HS-27A (cell line): ENCODE measurements around the gene RGS11.

Source experiments
- DNase-seq: peaks from one replicate; pipeline ENCODE4 v3.0.0-alpha.2; 2012; ENCODE audit warnings: low read depth, missing footprints

RGS11 gene

DNA sequence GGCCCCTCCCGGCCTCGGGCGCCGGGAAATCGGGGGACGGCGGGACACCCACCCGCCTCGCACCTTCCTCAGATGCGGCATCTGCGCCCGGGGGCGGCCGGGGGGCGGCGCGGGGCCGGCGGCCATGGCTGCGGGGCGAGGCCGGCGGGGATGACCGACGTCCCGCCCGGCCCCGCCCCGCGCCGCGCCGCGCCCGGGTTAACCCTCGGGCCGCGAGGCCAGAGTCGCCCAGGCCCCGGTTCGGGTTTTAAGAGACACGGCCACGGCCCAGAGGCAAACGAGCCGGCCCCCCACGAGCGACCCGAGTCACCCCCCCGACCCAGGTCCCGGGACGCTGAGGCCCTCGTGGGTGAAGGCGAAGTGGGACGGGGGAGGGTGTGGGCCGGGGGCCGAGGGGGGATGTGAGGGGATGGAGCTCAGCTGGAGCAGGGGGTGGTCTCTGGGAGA is at the start of gene RGS11:
TSS of gene RGS11 (minus strand) at position 159 of the 447 bp plus-strand sequence. CDS start at position 126, 33 bp downstream.
- no peak for DNase-seq

GRCh38 chr16:324451-325334 is 48.9 kb upstream of the RGS11 start:
- no peak for DNase-seq

GRCh38 chr16:324201-324450 is 48.4 kb upstream of the RGS11 start:
- no peak for DNase-seq

- DNase-seq: no peak
Measured at GRCh38 chr16:322476-323143, 46.9 kb upstream of the RGS11 start.

- DNase-seq: no peak
Measured at GRCh38 chr16:321532-321931, 45.8 kb upstream of the RGS11 start.

GRCh38 chr16:320206-320605 is 44.5 kb upstream of the RGS11 start:
- no peak for DNase-seq

- no peak for DNase-seq
Measured at GRCh38 chr16:318628-319027, 42.9 kb upstream of the RGS11 start.

- DNase-seq: no peak
Measured at GRCh38 chr16:317583-317982, 41.8 kb upstream of the RGS11 start.

DNA sequence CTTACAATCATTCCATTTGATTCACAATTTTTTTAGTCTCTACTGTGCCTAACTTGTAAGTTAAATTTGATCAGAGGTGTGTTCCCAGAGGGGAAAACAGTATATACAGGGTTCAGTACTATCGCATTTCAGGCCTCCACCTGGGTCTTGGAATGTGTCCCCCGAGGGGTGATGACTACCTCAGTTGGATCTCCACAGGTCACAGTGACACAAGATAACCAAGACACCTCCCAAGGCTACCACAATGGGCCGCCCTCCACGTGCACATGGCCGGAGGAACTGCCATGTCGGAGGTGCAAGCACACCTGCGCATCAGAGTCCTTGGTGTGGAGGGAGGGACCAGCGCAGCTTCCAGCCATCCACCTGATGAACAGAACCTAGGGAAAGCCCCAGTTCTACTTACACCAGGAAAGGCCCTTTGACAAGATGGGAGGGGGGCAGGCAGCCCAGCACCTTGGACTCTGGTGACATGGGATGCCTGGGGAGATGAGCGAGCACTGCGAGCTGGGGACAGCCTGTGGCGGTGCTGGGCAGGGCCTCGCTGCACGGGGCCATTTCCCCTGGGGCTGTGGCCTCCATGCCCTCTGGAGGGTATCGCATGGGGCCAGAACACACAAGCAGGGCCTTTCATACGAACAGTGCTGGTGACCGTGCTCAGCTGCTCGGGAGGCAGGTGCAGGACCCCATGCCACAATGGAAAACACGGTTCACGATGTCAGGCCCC is 41.2 kb upstream of the RGS11 start:
- DNase-seq: no peak

DNA sequence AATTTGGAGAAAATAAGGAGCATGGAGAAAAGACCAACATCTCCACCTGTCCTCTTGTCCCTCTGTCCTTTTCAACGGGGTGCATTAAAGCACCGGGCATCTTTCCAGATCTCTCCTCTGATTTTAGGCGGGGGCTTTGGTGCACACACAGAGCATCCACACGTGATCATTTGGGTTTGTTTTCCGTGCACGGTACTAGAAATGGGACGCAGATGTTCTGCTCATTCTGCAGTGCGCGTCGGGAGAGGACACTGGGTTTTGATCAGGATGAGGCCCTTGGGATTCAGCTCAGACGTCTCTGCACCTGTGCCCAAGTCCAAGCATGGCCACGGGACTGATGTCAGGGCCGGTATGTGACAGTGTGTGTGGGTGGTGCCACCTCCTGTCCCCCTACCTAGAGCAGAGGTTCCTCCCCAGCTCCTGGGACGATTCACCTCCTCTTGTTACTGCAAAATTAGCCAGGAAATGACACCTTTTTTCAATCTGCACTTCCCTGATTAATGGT is 39.1 kb upstream of the RGS11 start:
- DNase-seq: no peak

DNA sequence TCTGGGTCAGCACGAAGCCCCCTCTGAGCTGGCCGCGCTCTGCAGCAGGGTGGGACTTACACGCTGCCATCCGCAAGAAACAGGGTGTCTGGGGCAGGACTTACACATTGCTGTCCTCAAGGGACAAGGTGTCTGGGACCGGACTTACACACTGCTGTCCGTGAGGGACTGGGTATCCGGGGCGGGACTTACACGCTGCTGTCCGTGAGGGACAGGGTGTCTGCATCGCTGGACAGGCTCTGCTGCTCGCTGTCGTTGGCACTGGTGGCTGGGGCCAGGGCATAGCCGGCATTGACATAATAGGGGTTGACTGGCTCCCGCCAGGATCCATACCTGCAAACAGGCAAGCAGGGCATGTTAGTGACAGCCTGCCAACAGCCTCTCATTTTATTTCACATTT is 38.6 kb upstream of the RGS11 start:
- no peak for DNase-seq

- no peak for DNase-seq
Measured at GRCh38 chr16:311725-312124, 36.0 kb upstream of the RGS11 start.

- no peak for DNase-seq
Measured at GRCh38 chr16:309476-309875, 33.7 kb upstream of the RGS11 start.

GRCh38 chr16:307691-308312 is 32.1 kb upstream of the RGS11 start:
- no peak for DNase-seq

DNA sequence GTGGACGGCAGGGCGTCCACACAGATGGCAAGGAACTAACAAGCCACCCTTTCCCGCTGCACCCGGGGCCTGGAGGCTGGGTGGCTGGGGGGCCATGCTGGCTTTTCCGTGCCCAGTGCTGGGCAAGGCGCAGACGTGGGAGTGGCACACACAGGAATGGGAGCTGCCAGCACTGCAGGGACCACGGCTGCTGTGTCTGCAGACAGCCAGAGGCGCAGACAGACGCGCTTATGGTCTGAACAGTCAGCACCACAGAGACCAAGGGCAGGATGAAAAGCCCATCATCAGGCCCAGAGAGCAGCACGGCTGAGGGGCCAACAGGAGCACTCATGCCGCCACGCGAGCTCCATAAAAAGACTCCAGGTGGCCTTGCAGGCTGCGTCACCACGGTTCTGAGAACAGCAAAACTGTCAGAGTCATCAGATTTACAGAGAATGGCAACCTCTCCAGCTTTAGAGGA is 31.2 kb upstream of the RGS11 start:
- no peak for DNase-seq

GRCh38 chr16:305916-306626 is 30.3 kb upstream of the RGS11 start:
- DNase-seq: no peak

DNA sequence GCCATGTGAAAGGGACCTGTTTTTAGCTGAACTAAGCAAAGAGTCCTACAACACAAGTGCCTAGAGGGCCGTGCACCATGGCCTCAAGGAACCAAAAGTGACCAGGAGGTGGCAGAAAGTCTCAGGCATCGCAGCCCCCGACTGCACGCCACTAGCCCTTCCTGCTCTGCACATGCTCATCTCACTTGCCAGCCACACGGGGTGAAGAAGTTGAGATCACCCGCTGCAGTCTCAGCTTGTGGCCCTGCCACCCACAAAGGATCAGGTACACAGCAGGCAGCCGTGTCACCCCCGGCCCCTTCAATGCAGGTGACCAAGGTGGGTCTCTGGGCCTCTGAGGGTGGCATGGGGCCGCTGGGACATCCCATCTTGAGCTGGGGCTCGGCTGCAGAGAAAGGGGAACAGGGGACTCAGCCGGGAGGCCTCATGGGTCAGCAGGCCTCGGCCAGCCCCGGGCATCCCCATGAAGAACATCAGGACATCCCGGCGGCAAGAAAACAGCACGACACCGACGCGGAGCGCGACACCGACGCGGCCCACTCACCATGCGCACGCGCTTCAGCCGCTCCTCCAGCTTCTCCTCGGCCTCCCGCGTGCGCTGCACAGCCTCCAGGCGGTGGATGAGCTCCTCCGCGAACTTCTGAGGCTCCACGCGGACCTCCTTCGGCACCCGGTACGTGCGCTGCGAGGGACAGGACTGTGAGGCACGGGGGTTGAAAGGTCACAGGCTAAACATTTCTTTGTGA is 28.2 kb upstream of the RGS11 start:
- no peak for DNase-seq

DNA sequence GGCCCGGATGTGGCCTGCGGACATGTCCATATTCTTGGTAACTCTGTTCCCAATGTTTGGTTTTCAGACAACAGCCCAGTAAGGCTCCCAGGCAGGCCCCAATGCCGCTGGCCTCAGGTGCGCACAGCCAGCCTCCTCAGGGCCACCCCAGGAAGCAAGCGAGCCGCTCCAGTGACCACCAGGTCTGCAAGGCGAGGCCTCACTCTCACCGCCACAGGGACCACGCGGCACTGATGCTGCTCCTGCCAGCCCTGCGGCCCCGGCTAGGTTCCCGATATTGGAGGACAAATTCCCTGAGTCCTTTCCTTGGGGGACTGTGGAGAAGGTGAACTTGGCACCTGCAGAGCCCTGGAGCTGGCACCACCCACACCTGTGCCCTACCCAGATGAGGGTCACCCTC is 26.2 kb upstream of the RGS11 start:
- DNase-seq: no peak

- no peak for DNase-seq
Measured at GRCh38 chr16:301235-301634, 25.5 kb upstream of the RGS11 start.

DNA sequence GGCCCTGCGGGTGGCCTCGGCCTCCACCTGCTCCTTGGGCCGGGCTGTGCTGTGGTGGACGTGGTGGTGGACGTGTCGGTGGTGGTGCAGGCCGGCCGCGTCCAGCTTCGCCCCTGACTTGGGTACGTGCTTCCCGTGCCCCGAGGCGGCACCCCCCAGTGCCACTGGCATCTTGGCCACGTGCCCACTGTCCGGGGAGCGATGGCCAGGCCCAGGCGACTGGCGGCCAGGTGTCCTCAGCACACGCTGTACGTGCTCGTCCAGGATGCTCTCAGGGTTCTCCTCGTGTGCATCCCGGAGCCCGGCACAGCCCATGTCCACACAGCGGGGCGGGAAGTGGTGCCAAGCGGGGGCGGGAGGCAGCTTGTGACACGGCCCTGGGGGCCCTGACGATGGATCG is 22.1 kb upstream of the RGS11 start:
- no peak for DNase-seq
